ENCODE data around the gene LSR.

Gene LSR

GRCh38 chr19:35247526-35248309, 1.1 kb upstream of the LSR start:
- peak; percentile 18 for DNase-seq (ENCODE audit: low spot score)

GRCh38 chr19:35249146-35249847, 495 bp downstream of the LSR start:
- DNase-seq (ENCODE audit: low spot score): peak; percentile 15

GRCh38 chr19:35249848-35250711, 1.3 kb downstream of the LSR start:
- peak; percentile 11 for DNase-seq (ENCODE audit: low spot score)

GRCh38 chr19:35251456-35251855, 2.7 kb downstream of the LSR start:
- DNase-seq (ENCODE audit: low spot score): peak; percentile 4

- DNase-seq (ENCODE audit: low spot score): peak; percentile 3
Measured at GRCh38 chr19:35253316-35254286, 4.8 kb downstream of the LSR start.

- peak; percentile 2 for DNase-seq (ENCODE audit: low spot score)
Measured at GRCh38 chr19:35254341-35255297, 5.8 kb downstream of the LSR start.

- DNase-seq (ENCODE audit: low spot score): no peak
Measured at GRCh38 chr19:35256566-35256965, 7.8 kb downstream of the LSR start.

- DNase-seq (ENCODE audit: low spot score): peak; percentile 4
Measured at GRCh38 chr19:35257113-35257461, 8.3 kb downstream of the LSR start.

GRCh38 chr19:35260694-35261304, 12.0 kb downstream of the LSR start:
- DNase-seq (ENCODE audit: low spot score): peak; percentile 5

- peak; percentile 6 for DNase-seq (ENCODE audit: low spot score)
Measured at GRCh38 chr19:35261356-35262100, 12.7 kb downstream of the LSR start.

- peak; percentile 23 for DNase-seq (ENCODE audit: low spot score)
Measured at GRCh38 chr19:35262101-35262761, 13.4 kb downstream of the LSR start.

- DNase-seq (ENCODE audit: low spot score): peak; percentile 5
Measured at GRCh38 chr19:35264268-35265125, 15.7 kb downstream of the LSR start.

GRCh38 chr19:35265126-35265899, 16.5 kb downstream of the LSR start:
- DNase-seq (ENCODE audit: low spot score): peak; percentile 12

GRCh38 chr19:35265900-35266519, 17.2 kb downstream of the LSR start:
- peak; percentile 2 for DNase-seq (ENCODE audit: low spot score)

GRCh38 chr19:35266520-35267352, 17.9 kb downstream of the LSR start:
- peak; percentile 56 for DNase-seq (ENCODE audit: low spot score)

All from AG20443 (cell line).